Midbrain (tissue), 1 donor: ENCODE data around the gene ATF7IP.
"Not testable (repeated sequence)": the region's sequence is repeated elsewhere in the genome, so short reads cannot be mapped to it uniquely, and the experiment has no call there.

Source experiments
- DNase-seq: peaks from one replicate; lab custom pipeline; 2025; lab: John Stamatoyannopoulos, UW

ATF7IP gene, protein sequence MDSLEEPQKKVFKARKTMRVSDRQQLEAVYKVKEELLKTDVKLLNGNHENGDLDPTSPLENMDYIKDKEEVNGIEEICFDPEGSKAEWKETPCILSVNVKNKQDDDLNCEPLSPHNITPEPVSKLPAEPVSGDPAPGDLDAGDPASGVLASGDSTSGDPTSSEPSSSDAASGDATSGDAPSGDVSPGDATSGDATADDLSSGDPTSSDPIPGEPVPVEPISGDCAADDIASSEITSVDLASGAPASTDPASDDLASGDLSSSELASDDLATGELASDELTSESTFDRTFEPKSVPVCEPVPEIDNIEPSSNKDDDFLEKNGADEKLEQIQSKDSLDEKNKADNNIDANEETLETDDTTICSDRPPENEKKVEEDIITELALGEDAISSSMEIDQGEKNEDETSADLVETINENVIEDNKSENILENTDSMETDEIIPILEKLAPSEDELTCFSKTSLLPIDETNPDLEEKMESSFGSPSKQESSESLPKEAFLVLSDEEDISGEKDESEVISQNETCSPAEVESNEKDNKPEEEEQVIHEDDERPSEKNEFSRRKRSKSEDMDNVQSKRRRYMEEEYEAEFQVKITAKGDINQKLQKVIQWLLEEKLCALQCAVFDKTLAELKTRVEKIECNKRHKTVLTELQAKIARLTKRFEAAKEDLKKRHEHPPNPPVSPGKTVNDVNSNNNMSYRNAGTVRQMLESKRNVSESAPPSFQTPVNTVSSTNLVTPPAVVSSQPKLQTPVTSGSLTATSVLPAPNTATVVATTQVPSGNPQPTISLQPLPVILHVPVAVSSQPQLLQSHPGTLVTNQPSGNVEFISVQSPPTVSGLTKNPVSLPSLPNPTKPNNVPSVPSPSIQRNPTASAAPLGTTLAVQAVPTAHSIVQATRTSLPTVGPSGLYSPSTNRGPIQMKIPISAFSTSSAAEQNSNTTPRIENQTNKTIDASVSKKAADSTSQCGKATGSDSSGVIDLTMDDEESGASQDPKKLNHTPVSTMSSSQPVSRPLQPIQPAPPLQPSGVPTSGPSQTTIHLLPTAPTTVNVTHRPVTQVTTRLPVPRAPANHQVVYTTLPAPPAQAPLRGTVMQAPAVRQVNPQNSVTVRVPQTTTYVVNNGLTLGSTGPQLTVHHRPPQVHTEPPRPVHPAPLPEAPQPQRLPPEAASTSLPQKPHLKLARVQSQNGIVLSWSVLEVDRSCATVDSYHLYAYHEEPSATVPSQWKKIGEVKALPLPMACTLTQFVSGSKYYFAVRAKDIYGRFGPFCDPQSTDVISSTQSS

DNA sequence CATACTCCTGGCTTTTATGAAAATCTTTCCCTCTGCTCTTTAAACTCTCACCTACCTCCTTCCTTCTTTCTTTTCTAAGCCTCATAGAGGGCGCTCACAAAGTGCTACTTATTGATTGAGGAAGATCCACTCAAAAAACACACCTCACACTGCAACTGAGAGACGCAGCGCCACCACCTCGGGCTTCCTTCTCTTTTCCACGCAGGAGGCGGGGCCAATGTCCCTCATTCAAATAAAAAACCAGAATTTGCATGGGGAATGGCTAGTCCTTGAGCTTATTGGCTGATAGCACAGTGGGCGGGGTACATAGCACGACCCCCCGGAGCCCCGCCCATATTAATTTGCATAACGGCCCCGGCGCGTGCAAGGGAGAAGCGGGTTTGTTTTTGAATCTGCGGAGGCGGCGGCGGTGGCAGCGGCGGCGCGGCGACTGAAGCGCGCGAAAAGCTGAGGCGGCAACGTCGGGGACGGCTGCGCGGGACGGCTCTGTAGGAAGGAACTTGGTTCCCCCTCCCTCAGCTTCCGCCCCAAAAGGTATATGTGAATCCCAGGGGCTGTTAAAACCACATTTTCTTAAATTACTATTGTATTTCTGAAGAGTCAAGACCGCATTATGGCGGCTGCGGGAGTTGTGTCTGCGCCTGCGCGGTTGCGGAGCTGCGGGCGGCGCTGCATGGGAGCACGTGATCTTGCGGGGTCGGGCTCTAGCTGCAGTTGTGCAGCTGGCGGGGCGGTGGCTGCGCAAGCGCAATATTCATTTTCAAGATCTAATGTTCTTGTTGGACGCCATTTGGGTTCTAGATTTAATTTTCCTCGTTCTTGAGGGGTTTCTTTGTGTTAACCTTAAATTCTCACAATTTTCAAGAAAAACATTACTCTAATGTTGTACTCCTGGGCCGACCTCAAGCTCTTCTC, at the start of gene ATF7IP:
TSS of gene ATF7IP (plus strand) at position 389 of the 915 bp plus-strand sequence. CDS start 58,234 bp downstream, outside the sequence.
- peak; percentile 95 for DNase-seq

DNA sequence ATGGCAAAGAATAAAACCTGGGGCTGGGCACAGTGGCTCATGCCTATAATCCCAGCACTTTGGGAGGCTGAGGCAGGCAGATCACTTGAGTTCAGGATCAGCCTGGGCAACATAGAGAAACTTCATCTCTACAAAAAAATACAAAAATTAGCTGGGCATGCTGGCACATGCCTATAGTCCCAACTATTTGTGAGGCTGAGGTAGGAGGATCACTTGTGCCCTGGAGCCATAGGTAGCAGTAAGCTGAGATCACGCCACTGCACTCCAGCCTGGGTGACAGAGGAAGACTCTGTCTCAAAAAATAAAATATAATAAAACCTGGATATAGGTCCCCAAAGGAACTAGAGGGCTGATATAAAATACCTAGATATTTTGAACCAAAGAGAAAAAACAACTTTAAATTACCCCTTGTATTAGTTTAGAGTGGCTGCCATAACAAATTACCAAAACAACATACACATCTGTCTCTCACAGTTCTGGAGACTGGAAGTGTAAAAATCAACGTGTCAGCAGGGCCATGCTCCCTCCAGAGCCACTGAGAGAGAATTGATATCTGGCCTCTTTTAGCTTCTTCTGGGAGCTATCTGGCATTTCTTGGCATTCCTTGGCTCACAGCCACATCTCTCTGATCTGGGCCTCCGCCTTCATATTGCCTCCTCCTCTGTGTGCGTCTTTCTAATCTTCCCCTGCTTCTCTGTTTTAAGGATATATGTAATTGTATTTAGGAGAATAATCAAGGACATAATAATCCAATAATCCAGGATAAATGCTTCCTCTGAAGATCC, 47.9 kb upstream of the ATF7IP start:
- no peak for DNase-seq

DNA sequence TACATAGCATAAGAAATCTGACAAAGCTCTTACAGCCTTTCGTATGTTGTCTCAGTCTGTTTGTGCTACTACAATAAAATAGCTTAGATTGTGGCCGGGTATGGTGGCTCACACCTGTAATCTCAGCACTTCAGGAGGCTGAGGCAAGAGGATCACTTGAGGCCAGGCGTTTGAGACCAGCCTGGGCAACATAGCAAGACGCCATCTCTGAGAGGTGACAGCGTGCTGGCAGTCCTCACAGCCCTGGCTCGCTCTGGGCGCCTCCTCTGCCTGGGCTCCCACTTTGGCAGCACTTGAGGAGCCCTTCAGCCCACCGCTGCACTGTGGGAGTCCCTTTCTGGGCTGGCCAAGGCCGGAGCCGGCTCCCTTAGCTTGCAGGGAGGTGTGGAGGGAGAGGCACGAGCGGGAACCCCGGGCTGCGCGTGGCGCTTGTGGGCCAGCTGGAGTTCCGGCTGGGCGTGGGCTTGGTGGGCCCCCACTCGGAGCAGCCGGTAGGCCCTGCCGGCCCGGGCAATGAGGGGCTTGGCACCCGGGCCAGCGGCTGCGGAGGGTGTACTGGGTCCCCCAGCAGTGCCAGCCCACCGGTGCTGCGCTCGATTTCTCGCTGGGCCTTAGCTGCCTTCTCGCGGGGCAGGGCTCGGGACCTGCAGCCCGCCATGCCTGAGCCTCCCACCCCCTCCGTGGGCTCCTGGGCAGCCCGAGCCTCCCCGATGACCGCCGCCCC, 45.6 kb upstream of the ATF7IP start:
- not testable (repeated sequence) for DNase-seq

GRCh38 chr12:14322403-14322802, 43.1 kb upstream of the ATF7IP start:
- DNase-seq: no peak

DNA sequence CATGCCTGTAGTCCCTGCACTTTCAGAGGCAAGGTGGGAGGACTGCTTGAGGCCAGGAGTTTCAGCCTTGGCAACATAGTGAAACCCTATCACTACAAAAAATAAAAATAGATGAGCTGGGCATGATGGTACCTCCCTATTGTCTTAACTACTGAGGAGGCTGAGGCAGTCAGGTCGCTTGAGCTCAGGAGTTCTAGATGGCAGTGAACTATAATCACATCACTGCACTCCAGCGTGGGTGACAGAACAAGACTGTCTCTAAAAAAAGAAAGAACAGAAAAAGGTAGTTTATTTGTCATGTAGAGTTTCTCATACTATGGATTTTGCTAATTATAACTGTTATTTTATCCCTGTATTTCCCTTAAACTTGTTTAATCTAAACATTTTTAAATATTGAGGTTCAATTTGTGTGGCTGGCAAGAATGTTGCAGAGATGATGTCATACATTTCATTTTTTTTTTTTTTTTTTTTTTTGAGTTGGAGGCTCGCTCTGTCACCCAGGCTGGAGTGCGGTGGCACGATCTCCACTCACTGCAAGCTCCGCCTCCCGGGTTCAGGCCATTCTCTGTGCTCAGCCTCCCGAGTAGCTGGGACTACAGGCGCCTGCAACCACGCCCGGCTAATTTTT, 39.7 kb upstream of the ATF7IP start:
- DNase-seq: no peak

DNA sequence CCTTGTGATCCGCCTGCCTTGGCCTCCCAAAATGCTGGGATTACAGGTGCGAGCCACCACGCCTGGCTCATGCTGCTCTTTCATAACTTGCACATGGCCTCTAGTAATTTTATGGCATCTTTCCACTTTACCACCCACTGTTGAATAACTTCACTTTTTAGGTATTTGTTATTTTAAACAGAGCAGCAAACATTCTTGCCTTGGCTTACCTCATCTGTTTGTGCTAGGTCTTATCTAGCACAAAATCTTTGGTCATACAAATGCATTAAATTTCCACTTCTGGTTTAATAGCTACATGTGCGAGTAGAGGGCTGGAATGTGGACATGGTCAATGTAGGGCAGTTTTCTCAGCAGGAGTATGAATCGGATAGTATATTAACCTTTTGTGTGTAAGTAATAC, 38.8 kb upstream of the ATF7IP start:
- no peak for DNase-seq

DNA sequence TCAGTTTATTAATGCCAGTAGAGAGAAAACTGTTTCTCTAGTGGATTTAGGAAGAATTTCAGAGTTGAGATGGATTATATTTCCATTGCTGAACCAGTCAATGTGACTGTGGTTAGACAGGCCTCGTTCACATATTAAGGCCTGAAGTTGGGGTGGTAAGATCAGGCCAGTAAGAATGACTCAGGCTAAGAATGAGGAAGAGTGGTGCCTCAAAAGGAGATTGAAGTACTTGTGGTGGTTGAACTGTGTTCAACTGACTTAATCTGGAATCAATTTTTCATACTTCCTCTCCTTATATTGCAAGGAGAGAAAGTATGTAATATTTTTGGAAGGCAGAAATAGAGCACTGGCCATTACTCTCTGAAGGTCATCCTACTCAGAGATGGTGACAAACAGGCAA, 37.8 kb upstream of the ATF7IP start:
- no peak for DNase-seq

GRCh38 chr12:14332482-14332881, 33.0 kb upstream of the ATF7IP start:
- no peak for DNase-seq

DNA sequence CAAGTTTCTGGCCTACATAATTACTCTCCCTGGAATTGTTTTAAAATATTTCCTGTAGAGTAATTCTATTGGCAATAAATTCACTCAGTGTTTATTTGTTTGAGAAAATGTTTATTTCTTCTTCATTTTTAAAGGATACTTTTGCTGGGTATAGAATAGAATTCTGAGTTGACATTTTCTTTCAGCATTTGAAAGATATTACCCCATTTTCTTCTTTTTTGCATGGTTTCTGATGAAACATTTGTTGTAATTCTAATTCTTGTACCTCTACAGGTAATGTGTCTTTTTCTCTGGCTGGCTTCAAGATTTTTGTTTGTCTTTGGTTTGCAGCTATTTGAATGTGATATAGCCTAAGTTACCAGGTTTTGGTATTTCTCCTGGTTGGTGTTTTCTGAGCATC, 25.1 kb upstream of the ATF7IP start:
- no peak for DNase-seq

- not testable (repeated sequence) for DNase-seq
Observed at GRCh38 chr12:14351524-14351923, 14.0 kb upstream of the ATF7IP start.

DNA sequence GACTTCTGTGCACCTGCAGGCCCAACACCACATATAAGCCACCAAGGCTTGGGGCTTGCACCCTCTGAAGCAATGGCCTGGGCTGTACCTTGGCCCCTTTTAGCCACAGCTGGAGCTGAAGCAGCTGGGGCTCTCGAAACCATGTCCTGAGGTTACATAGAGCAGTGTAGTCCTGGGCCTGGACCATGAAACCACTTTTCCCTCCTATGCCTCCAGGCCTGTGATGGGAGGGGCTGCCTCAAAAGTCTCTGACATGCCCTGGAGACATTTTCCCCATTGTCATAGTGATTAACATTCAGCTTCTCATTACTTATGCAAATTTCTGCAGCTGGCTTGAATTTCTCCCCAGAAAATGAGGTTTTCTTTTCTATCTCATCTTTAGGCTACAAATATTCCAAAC, 13.4 kb upstream of the ATF7IP start:
- DNase-seq: not testable (repeated sequence)

GRCh38 chr12:14354665-14355064, 10.8 kb upstream of the ATF7IP start:
- not testable (repeated sequence) for DNase-seq

GRCh38 chr12:14356147-14356546, 9.3 kb upstream of the ATF7IP start:
- no peak for DNase-seq

- no peak for DNase-seq
Observed at GRCh38 chr12:14357486-14357885, 8.0 kb upstream of the ATF7IP start.

- no peak for DNase-seq
Observed at GRCh38 chr12:14362352-14362751, 3.1 kb upstream of the ATF7IP start.

DNA sequence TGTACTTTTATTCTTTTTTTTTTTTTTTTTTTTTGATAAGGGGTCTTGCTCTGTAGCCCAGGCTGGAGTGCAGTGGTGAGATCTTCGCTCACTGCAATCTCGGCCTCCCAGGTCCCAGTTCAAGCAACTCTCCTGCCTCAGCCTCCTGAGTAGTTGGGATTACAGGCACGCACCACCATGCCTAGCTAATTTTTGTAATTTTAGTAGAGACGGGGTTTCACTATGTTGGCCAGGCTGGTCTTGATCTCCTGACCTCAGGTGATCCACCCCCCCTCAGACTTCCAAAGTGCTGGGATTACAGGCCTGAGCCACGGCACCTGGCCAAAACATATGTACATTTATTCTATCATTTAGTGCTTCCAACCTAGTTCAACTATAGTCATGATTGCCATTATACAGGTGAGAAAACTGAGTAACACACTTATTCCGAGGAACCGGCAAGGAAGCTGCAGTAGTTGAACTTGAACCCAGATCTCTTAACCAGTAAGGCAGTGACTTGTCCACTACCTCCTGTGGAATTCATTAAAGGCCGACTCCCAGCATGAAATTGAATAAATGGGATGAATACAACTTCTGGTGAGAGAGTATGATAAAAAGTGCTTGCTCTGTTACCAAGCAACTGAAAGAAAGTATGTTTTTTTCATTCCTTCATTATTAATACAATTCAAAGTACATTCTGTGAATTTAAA, 755 bp upstream of the ATF7IP start:
- DNase-seq: no peak

GRCh38 chr12:14366209-14367039, 942 bp downstream of the ATF7IP start:
- peak; percentile 63 for DNase-seq
